Stomach (tissue), 4 donors: ENCODE results near the gene B3GALNT1.

ENCODE experiments used
- POLR2A ChIP-seq, 4 donors: fragments of 450-650 bp; IDR thresholded peaks; one replicate each; pipeline ENCODE4 v1.6.1; 2016; ENCODE audit warnings: antibody characterized with exemption in 4 of 4, control low read depth in 2 of 4, mild to moderate bottlenecking in 1 of 4, moderate library complexity in 1 of 4
- TF ChIP-seq, protein P1 (sequence below), 7 experiments: fragments of 450-650 bp in 4 of 7; fragments of 200-600 bp in 3 of 7; sonication (generic) in 3 of 7; IDR thresholded peaks; one replicate each; pipeline ENCODE4 v1.5.1; 2016 to 2019; ENCODE audit warnings: antibody characterized with exemption in 7 of 7, control low read depth in 2 of 7, mild to moderate bottlenecking in 1 of 7

DNA sequence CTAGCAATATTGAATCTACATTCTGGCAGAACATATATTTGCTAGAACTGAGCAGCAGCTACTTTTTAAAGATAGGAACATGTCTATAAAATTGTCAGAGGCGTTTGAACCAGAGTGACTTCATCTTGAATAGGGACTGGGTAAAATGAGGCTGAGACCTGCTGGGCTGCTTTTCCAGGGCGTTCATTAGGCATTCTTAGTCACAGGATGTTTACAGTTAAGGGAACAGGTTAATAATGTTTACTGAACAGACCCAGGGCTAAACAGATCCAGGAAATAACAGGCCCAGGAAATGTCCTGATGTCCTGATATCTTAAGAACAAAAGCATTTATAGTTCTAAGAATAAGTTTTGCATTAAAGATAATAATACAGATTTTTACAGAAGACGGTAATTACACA is 34.5 kb upstream of the B3GALNT1 start:
- TF ChIP-seq, protein P1, sequence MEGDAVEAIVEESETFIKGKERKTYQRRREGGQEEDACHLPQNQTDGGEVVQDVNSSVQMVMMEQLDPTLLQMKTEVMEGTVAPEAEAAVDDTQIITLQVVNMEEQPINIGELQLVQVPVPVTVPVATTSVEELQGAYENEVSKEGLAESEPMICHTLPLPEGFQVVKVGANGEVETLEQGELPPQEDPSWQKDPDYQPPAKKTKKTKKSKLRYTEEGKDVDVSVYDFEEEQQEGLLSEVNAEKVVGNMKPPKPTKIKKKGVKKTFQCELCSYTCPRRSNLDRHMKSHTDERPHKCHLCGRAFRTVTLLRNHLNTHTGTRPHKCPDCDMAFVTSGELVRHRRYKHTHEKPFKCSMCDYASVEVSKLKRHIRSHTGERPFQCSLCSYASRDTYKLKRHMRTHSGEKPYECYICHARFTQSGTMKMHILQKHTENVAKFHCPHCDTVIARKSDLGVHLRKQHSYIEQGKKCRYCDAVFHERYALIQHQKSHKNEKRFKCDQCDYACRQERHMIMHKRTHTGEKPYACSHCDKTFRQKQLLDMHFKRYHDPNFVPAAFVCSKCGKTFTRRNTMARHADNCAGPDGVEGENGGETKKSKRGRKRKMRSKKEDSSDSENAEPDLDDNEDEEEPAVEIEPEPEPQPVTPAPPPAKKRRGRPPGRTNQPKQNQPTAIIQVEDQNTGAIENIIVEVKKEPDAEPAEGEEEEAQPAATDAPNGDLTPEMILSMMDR (IDR thresholded peaks at IDR 0.05), result no peak
- no peak for TF ChIP-seq POLR2A (IDR thresholded peaks at IDR 0.05)
